DMS114 treated with DMSO at 0.1 percent for 48 hours (cell line): ENCODE data around the gene RPS2.
"Not testable (repeated sequence)": the region's sequence is repeated elsewhere in the genome, so short reads cannot be mapped to it uniquely, and the experiment has no call there.

Experiments
- DNase-seq: peaks from one replicate; lab custom pipeline; 2025; ENCODE audit not compliant: unreplicated experiment; lab: John Stamatoyannopoulos, UW

Gene RPS2

GRCh38 chr16:1920727-1921171 is 43.9 kb downstream of the RPS2 start:
- DNase-seq: no peak

GRCh38 chr16:1920122-1920521 is 44.5 kb downstream of the RPS2 start:
- DNase-seq: not testable (repeated sequence)

GRCh38 chr16:1919327-1919998 is 45.2 kb downstream of the RPS2 start:
- no peak for DNase-seq

- no peak for DNase-seq
Measured at GRCh38 chr16:1918351-1919326, 46.0 kb downstream of the RPS2 start, which contains the start of gene HS3ST6. HS3ST6 (minus strand) TSS chr16:1918415; CDS start chr16:1918323, 92 bp downstream.

DNA sequence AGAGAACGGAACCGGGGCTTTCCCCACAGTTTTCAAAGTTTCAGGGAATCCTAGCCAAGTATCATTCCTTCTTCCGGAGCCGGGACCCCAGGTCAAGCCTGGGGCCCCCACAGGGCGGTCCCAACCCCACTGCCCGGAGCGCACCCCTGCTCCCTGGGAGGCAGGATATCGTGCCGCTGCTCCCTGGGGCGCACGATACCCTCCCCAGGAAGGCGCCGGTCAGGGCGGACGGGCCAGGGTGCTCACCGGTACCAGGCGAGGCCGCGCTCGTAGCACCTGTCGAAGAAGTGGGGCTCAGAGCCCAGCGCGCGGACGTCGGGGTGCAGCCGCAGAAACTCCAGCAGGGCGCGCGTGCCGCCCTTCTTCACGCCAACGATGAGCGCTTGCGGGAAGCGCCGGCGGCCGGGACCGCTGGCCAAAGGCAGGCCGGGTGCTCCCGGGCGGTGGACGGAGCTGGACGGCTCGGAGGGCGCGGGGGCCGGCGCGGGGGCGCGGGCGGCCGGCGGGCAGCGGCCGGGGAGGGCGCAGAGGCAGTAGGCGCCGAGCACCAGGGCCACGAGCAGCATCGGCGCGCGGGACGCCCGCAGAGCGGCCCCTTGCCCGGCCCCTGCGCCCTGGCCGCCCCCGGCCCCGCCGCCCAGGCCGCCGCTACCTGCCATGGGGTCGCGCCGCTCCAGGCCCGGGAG is 46.8 kb downstream of the RPS2 start:
- no peak for DNase-seq

GRCh38 chr16:1917056-1917664 is 47.5 kb downstream of the RPS2 start:
- no peak for DNase-seq

GRCh38 chr16:1916640-1916990 is 48.0 kb downstream of the RPS2 start:
- DNase-seq: no peak

- DNase-seq: no peak
Measured at GRCh38 chr16:1915732-1916639, 48.6 kb downstream of the RPS2 start.

GRCh38 chr16:1914988-1915387 is 49.6 kb downstream of the RPS2 start:
- DNase-seq: no peak

GRCh38 chr16:1914084-1914608 is 50.5 kb downstream of the RPS2 start:
- DNase-seq: no peak

DNA sequence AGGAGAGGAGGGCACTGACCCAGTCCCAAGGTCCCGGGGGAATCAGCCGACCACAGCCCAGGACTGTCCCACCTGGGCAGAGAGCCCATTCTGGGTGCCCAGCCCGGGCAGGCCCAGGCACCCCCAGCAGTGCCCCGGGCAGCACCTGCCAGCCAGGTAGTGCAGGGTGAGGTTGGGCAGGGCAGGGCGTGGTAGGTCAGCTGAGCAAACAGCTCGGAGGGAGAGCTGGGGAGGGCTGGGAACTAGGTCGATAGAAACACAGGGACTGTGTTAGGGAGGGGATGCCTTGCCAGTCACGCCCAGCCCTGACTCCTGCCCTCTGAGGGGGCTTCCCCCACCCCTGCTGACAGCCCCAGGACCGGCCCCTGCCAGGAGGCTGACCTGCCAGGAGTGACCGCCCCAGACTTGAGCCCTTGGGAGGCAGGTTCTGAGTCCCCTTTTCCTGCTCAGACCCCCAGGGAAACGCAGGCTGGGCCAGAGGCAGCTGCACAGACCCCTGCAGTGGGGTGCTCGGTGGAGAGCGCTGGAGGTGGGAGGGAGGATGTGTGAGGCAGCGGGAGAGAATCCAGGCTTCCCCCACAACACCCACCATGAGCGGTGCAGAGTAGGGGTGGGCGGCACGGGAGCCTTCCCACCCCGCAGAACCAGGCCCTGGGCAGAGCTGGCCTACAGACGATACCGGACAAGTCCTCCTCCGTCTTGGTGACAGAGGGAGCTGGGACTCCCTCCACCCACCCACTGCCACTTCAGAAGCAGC is 51.1 kb downstream of the RPS2 start:
- DNase-seq: no peak

DNA sequence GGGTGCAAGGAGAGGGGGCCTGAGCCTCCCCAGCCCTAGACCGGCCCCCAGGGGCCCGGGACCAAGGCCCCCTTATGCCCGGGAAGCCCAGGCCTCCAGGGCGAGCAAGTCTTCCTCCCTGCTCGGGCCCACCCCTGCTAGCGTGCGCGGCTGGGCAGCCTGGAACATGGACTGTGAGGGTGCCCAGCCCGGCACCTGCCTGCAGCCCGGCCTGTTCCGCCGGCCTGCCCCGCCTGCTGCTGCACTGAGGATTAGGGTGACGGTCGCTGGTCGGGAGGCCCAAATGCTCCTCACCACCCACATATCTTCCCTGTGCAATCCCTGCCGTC is 52.4 kb downstream of the RPS2 start:
- no peak for DNase-seq
